Neural crest cell (in vitro differentiated cells): ENCODE data around the gene RAET1E. TPM values are rescaled to one million over a fixed set of nuclear protein-coding genes. Genes with fewer than 3 reads are reported as not detected.

Experiments
- DNase-seq: peaks from one replicate; pipeline ENCODE4 v3.0.0; 2021; ENCODE audit warnings: low read depth, mixed read lengths, low spot score
- H3K27ac Mint-ChIP-seq: one replicate; pipeline ENCODE4 v1.8.0; 2021; ENCODE audit warnings: mild to moderate bottlenecking, mixed read lengths; ENCODE audit not compliant: unreplicated experiment
- H3K27me3 Mint-ChIP-seq: 2 replicates; pipeline ENCODE4 v1.8.0; 2021; ENCODE audit warnings: low read depth, mild to moderate bottlenecking, mixed read lengths
- H3K36me3 Mint-ChIP-seq: 2 replicates; pipeline ENCODE4 v1.8.0; 2021; ENCODE audit warnings: low read depth, mild to moderate bottlenecking, mixed read lengths
- H3K4me1 Mint-ChIP-seq: 2 replicates; pipeline ENCODE4 v1.8.0; 2021; ENCODE audit warnings: mixed read lengths
- H3K4me3 Mint-ChIP-seq: one replicate; pipeline ENCODE4 v1.8.0; 2021; ENCODE audit warnings: mild to moderate bottlenecking, mixed read lengths
- H3K9me3 Mint-ChIP-seq: 2 replicates; pipeline ENCODE4 v1.8.0; 2021; ENCODE audit warnings: mixed read lengths
- total RNA-seq: library from RNA; stranded (reverse); gene quantifications from 2 replicates; pipeline ENCODE4 v1.2.1, GENCODE V29; 2021
- TF ChIP-seq, protein P1 (sequence below): fragments of 200-600 bp; sonication (generic); conservative IDR thresholded peaks from 2 replicates; pipeline ENCODE4 v1.5.0; 2021; ENCODE audit warnings: antibody characterized with exemption, mild to moderate bottlenecking

Gene RAET1E
- total RNA-seq, 1 donor from 2014 or later: not detected

DNA sequence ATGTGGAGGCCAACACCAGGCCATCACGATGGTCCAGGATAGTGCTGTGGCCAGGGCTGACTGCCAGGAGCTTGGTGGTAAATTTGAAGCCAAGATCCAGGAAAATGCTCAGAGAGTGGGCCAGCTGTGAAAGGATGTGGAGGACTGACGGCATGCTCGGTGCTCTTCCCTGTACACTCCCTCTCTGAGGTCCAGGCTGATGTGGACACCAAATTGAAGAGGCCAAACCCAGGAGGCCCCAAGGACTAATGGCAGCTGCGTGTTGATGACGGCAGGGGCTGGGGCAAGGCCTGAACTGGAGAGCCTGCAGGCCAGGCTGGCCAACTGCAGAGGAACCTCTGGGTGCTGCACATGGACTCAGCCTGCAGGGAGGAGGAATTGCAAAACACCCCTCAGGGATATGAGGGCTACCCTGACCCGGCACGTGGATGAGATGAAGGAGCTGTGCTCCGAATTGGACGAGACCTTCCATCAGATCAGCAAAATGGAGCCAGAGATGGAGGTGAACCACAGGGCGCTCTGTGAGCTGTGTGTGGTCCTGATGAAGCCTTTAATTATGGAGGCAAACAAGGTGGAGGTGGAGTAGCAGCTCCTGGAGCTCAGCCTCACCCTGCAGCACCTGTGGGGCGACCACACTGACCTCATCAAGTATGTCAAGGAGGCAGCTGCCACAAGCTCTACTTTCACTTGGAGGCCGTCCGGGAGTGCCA lies 6.9 kb upstream of the RAET1E start:
- peaks cover 8% of the 10 kb centered on the region for H3K9me3 Mint-ChIP-seq
- no peak overlapping the region for H3K27ac Mint-ChIP-seq
- H3K27me3 Mint-ChIP-seq: peaks cover 3% of the 10 kb centered on the region
- no peak for DNase-seq
- H3K4me3 Mint-ChIP-seq: no peak overlapping the region
- TF ChIP-seq, protein P1, sequence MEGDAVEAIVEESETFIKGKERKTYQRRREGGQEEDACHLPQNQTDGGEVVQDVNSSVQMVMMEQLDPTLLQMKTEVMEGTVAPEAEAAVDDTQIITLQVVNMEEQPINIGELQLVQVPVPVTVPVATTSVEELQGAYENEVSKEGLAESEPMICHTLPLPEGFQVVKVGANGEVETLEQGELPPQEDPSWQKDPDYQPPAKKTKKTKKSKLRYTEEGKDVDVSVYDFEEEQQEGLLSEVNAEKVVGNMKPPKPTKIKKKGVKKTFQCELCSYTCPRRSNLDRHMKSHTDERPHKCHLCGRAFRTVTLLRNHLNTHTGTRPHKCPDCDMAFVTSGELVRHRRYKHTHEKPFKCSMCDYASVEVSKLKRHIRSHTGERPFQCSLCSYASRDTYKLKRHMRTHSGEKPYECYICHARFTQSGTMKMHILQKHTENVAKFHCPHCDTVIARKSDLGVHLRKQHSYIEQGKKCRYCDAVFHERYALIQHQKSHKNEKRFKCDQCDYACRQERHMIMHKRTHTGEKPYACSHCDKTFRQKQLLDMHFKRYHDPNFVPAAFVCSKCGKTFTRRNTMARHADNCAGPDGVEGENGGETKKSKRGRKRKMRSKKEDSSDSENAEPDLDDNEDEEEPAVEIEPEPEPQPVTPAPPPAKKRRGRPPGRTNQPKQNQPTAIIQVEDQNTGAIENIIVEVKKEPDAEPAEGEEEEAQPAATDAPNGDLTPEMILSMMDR: no peak
- H3K36me3 Mint-ChIP-seq: peaks cover 5% of the 10 kb centered on the region
- H3K4me1 Mint-ChIP-seq: no peaks in the 10 kb centered on the region

DNA sequence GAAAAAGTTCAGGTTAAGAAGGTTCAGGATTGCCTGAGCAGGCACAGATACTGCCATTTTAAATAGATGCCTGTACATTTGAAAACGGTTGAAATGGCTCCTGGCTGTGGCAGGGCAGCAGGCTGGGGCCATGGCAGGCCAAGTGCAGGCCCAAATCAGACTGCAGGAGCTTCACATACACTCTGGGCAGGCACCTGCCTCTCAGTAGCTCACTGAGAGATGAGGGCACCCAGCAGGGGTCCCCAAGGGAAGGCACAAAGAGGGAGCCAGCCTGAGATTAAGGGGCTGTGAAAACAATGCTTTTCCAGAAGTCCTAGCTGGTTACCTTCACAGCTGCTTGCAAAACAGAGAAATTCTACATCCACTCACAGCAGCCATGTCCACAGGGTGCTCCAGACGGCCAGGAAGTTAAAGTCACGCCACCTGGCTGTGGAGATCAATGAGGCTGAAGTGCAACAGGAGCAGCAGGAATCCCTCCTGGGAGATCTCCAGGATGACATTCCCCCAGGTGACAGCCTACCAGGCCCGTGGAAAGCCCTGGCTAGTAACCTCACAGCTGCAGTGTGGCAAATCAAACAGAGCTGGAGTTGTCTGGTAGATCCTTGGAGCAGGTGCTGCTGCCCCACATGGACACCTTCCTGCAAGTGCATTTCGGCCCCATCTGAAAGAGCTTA lies 6.2 kb upstream of the RAET1E start:
- DNase-seq: no peak
- peaks cover 5% of the 10 kb centered on the region for H3K36me3 Mint-ChIP-seq
- H3K27ac Mint-ChIP-seq: no peak overlapping the region
- peaks cover 6% of the 10 kb centered on the region for H3K9me3 Mint-ChIP-seq
- peaks cover 3% of the 10 kb centered on the region for H3K27me3 Mint-ChIP-seq
- H3K4me1 Mint-ChIP-seq: no peaks in the 10 kb centered on the region
- TF ChIP-seq, protein P1: no peak
- H3K4me3 Mint-ChIP-seq: no peak overlapping the region

DNA sequence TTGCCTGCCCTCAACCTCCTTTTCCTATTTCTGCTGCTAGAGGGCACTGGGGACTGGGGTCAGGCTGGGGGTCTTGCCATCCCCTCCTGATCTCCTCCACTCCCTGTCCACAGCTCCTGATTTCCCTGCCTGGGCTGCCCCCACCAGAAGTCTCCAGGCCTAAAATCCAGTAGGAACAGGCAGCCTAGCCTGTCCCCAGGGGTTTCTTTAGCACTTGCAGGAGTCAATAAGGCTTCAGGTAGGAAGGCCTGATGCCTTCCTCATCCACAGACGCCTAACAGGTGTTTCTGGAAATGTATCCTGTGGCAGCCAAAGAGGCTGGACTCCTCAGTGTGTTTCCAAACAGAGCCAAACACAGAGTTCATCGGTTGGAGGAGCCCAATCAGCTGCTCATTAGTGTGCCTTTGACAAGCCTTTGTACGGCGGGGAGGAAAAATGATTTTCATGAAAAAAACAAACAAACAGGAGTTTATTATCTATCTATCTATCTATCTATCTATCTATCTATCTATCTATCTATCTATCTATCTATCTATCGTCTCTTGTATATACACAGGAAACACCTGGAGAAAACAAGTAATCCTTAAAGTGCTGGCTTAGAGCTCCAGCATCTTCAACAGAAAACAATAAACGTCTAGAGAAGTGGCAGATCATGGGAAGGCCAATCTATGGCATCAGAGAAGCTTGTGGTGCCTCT lies 3.7 kb upstream of the RAET1E start:
- no peak for DNase-seq
- TF ChIP-seq, protein P1: no peak
- H3K4me3 Mint-ChIP-seq: no peak overlapping the region
- peaks cover 5% of the 10 kb centered on the region for H3K27me3 Mint-ChIP-seq
- no peak overlapping the region for H3K27ac Mint-ChIP-seq
- no peaks in the 10 kb centered on the region for H3K4me1 Mint-ChIP-seq
- no peaks in the 10 kb centered on the region for H3K9me3 Mint-ChIP-seq
- no peaks in the 10 kb centered on the region for H3K36me3 Mint-ChIP-seq

DNA sequence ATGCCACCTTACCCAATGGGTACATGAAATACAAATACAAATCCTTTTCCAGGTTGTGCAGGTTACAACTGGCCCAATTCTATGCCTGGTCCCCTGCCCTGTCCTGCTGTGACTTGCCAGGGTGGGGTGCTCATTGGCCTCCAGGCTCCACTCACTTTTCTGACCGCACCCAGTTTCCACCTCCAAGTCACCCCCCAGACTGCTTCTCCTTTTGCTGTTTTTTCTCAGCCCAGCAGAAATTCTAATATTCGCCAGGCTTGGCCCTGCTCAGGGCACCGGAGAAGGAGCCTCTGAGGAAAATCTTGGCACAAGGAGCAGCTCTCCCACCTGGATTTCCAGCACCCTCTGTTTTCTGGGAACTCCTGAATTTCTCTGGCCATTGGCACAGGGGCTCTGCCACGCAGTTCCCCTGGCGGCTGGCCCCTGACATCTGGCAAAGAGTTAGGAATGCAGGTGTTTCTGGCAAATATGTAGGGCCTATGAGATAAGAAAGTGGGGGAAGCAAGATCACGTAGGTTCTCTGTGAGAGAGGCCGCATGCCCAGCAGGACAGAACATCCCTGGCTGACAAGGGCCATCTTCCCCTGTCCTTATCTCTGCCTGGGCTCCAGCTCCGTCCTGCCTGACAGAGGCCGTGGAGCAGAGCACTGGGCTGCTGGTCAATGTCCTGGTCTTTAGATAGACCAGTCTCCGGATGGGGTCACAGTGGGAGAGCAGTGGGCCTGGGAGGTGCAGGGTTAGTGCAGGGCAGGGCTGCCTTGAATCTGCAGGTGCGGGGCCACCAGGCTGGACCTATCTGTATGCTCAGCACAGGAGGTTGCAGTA lies 2.9 kb upstream of the RAET1E start:
- Mint-ChIP-seq H3K4me3 (no peak overlapping the region), H3K36me3 (no peaks in the 10 kb centered on the region), H3K27ac (no peak overlapping the region), H3K27me3 (peaks cover 5% of the 10 kb centered on the region), H3K9me3 (no peaks in the 10 kb centered on the region), H3K4me1 (no peaks in the 10 kb centered on the region)
- TF ChIP-seq, protein P1: no peak
- DNase-seq: no peak

DNA sequence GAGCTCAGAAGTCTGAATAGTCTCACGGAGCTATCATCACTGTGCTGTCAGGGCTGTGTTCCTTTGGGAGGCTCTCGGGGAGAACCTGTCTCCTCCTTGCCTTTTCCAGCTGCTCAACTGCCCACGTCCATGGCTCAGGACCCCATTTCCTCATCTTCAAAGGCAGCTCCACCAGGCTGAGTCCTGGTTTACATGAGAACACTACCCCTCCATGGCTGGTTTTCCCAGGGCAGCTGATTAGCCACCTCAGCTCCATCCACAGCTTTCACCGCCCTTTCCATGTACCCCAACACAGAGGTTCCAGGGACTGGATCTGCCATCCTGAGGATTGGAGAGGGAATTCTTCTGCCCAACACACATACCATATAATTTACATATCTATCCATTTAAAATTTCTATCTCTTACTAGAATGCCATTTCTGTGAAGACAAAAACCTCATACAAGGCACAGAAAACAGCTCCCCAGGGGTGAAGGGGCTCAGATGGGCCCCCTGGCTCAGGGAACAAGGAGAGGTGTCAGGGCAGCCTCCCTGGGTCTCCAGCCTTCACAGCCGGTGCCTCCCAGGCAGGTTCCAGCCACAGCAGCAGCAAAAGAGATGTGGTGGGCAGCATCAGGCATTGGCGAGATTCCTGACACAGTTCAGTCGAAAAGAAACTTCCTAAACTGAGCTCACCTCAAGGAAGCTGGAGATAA lies 2.2 kb upstream of the RAET1E start:
- Mint-ChIP-seq H3K36me3 (no peaks in the 10 kb centered on the region), H3K9me3 (no peaks in the 10 kb centered on the region), H3K27me3 (peaks cover 5% of the 10 kb centered on the region), H3K4me1 (no peaks in the 10 kb centered on the region), H3K27ac (no peak overlapping the region), H3K4me3 (no peak overlapping the region)
- TF ChIP-seq, protein P1: no peak
- DNase-seq: no peak
